IMR-90 (cell line): ENCODE data around the gene DPYSL3.

ENCODE experiments used
- CEBPB ChIP-seq: IDR thresholded peaks from 2 replicates; pipeline ENCODE4 v1.6.1; 2012; ENCODE audit warnings: low read depth, low read length, improper control_type of control experiment
- ELK1 ChIP-seq: fragments of 150-350 bp; IDR thresholded peaks from 2 replicates; pipeline ENCODE4 v1.6.1; 2016; ENCODE audit warnings: low read depth, mild to moderate bottlenecking, low read length, moderate library complexity, borderline replicate concordance
- MAFK ChIP-seq: IDR thresholded peaks from 2 replicates; pipeline ENCODE4 v1.6.1; 2012; ENCODE audit warnings: low read depth, low read length, improper control_type of control experiment
- MAZ ChIP-seq: IDR thresholded peaks from 2 replicates; pipeline ENCODE4 v1.6.1; 2012; ENCODE audit warnings: low read depth, mild to moderate bottlenecking, low read length, improper control_type of control experiment, moderate library complexity, borderline replicate concordance
- MXI1 ChIP-seq: IDR thresholded peaks from 2 replicates; pipeline ENCODE4 v1.6.1; 2012; ENCODE audit warnings: low read depth, mild to moderate bottlenecking, low read length, moderate library complexity, borderline replicate concordance
- NFE2L2 ChIP-seq: fragments of 150-350 bp; IDR thresholded peaks from 2 replicates; pipeline ENCODE4 v1.6.1; 2016; ENCODE audit warnings: low read depth, mild to moderate bottlenecking, low read length
- POLR2A ChIP-seq: IDR thresholded peaks from 2 replicates; pipeline ENCODE4 v1.6.1; 2012; ENCODE audit warnings: mild to moderate bottlenecking, low read depth, low read length
- RAD21 ChIP-seq: IDR thresholded peaks from 2 replicates; pipeline ENCODE4 v1.6.1; 2012; ENCODE audit warnings: low read length, improper control_type of control experiment
- RCOR1 ChIP-seq: IDR thresholded peaks from 2 replicates; pipeline ENCODE4 v1.6.1; 2012; ENCODE audit warnings: mild to moderate bottlenecking, low read length, improper control_type of control experiment; ENCODE audit not compliant: insufficient replicate concordance
- RFX5 ChIP-seq: IDR thresholded peaks from 2 replicates; pipeline ENCODE4 v1.8.0; 2012; ENCODE audit warnings: low read depth, mild to moderate bottlenecking, low read length, moderate library complexity
- SMC3 ChIP-seq: fragments of 150-350 bp; IDR thresholded peaks from 2 replicates; pipeline ENCODE4 v1.6.1; 2016; ENCODE audit warnings: low read depth, mild to moderate bottlenecking, antibody characterized with exemption, low read length, moderate library complexity
- TF ChIP-seq, protein P1 (sequence below): conservative IDR thresholded peaks from 2 replicates; pipeline ENCODE4 v1.5.1; 2012; ENCODE audit warnings: mild to moderate bottlenecking, low read depth, low read length, improper control_type of control experiment

DNA sequence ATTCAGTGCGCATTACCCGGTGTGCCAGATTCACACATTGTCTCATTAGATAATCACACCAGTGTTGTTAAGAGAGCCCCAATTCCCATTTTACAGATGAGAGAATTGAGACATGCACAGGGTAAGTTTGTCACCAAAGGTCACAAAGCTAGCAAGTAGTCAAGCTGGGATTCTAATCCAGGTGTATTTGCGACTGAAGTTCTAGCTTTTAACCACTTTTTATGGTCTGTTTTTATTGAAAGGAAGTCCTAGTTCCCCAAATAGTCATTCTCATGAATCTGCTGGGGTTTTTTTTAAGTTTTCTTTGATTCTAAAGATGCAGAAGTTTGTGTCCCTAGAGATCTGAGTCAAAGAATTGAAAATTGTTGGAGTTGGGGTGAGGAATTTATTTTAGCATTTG lies 136.5 kb downstream of the DPYSL3 start:
- TF ChIP-seq RFX5 (no peak), MAFK (no peak), POLR2A (no peak), CEBPB (no peak), MAZ (no peak), MXI1 (no peak), ELK1 (no peak), RAD21 (no peak), NFE2L2 (no peak), RCOR1 (no peak), SMC3 (no peak)
- TF ChIP-seq, protein P1, sequence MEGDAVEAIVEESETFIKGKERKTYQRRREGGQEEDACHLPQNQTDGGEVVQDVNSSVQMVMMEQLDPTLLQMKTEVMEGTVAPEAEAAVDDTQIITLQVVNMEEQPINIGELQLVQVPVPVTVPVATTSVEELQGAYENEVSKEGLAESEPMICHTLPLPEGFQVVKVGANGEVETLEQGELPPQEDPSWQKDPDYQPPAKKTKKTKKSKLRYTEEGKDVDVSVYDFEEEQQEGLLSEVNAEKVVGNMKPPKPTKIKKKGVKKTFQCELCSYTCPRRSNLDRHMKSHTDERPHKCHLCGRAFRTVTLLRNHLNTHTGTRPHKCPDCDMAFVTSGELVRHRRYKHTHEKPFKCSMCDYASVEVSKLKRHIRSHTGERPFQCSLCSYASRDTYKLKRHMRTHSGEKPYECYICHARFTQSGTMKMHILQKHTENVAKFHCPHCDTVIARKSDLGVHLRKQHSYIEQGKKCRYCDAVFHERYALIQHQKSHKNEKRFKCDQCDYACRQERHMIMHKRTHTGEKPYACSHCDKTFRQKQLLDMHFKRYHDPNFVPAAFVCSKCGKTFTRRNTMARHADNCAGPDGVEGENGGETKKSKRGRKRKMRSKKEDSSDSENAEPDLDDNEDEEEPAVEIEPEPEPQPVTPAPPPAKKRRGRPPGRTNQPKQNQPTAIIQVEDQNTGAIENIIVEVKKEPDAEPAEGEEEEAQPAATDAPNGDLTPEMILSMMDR: no peak
